Endothelial cell of umbilical vein (primary cell): ENCODE measurements around the gene ZNF524.

Experiments
- FOS ChIP-seq: IDR thresholded peaks from 2 replicates; pipeline ENCODE4 v1.6.1; 2011; ENCODE audit warnings: mild to moderate bottlenecking, low read length, moderate library complexity, borderline replicate concordance; ENCODE audit not compliant: insufficient read depth
- TF ChIP-seq, protein P1 (sequence below), 2 donors: IDR thresholded peaks; 1 replicate in 1 of 2; 2 replicates in 1 of 2; pipeline ENCODE4 v1.5.1; 2011; ENCODE audit warnings: low read length in 2 of 2, mild to moderate bottlenecking in 2 of 2, moderate library complexity in 2 of 2, control low read depth in 1 of 2, inconsistent platforms in 1 of 2, low read depth in 1 of 2; ENCODE audit not compliant: insufficient read depth in 1 of 2; ENCODE audit errors: extremely low read depth in 1 of 2

DNA sequence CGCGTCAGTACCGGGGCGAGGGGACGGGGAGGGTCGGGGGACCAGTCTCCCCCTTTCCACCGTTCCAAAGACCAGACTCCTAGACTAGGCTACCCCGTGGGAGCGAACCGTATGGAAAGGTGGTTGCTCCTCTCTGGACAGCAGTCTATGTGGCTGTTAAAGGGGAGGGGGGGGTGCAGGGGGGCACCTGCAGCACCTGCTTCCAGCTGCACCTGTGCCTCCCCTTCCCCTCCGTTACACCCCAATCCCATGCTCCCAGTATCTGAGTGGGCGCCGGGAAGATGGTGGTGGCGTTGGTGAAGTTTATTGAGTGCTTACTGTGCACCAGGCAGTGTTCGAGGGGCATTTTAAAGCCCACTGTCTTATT lies 557 bp downstream of the ZNF524 start:
- TF ChIP-seq, protein P1, sequence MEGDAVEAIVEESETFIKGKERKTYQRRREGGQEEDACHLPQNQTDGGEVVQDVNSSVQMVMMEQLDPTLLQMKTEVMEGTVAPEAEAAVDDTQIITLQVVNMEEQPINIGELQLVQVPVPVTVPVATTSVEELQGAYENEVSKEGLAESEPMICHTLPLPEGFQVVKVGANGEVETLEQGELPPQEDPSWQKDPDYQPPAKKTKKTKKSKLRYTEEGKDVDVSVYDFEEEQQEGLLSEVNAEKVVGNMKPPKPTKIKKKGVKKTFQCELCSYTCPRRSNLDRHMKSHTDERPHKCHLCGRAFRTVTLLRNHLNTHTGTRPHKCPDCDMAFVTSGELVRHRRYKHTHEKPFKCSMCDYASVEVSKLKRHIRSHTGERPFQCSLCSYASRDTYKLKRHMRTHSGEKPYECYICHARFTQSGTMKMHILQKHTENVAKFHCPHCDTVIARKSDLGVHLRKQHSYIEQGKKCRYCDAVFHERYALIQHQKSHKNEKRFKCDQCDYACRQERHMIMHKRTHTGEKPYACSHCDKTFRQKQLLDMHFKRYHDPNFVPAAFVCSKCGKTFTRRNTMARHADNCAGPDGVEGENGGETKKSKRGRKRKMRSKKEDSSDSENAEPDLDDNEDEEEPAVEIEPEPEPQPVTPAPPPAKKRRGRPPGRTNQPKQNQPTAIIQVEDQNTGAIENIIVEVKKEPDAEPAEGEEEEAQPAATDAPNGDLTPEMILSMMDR (IDR thresholded peaks at IDR 0.05; ENCODE audit: extremely low read depth in 1 of 2, insufficient read depth in 1 of 2, low read depth in 1 of 2, low read length in 2 of 2) = no peak
- TF ChIP-seq FOS = no peak
